ENCODE measurements around the gene PIP4K2A.

Gene PIP4K2A

GRCh38 chr10:22620140-22620857 lies 94.1 kb downstream of the PIP4K2A start:
- peak; percentile 97 for DNase-seq (ENCODE audit: low read depth)

GRCh38 chr10:22619101-22619500 lies 95.3 kb downstream of the PIP4K2A start:
- DNase-seq (ENCODE audit: low read depth) = no peak

GRCh38 chr10:22618078-22618785 lies 96.1 kb downstream of the PIP4K2A start:
- no peak for DNase-seq (ENCODE audit: low read depth)

- DNase-seq (ENCODE audit: low read depth) = no peak
These were observed 96.9 kb downstream of the PIP4K2A start for GRCh38 chr10:22617516-22617915.

GRCh38 chr10:22617051-22617450 lies 97.3 kb downstream of the PIP4K2A start:
- DNase-seq (ENCODE audit: low read depth) = no peak

GRCh38 chr10:22615819-22616499 lies 98.4 kb downstream of the PIP4K2A start:
- DNase-seq (ENCODE audit: low read depth) = no peak

- DNase-seq (ENCODE audit: low read depth) = no peak
These were observed 99.3 kb downstream of the PIP4K2A start for GRCh38 chr10:22615101-22615500.

GRCh38 chr10:22613011-22613410 lies 101.4 kb downstream of the PIP4K2A start:
- no peak for DNase-seq (ENCODE audit: low read depth)

GRCh38 chr10:22612318-22612717 lies 102.1 kb downstream of the PIP4K2A start:
- no peak for DNase-seq (ENCODE audit: low read depth)

GRCh38 chr10:22611425-22612115 lies 102.8 kb downstream of the PIP4K2A start:
- DNase-seq (ENCODE audit: low read depth) = no peak

GRCh38 chr10:22610610-22611009 lies 103.8 kb downstream of the PIP4K2A start:
- no peak for DNase-seq (ENCODE audit: low read depth)

- no peak for DNase-seq (ENCODE audit: low read depth)
These were observed 104.5 kb downstream of the PIP4K2A start for GRCh38 chr10:22609719-22610465.

GRCh38 chr10:22609251-22609650 lies 105.1 kb downstream of the PIP4K2A start:
- no peak for DNase-seq (ENCODE audit: low read depth)

GRCh38 chr10:22607261-22607660 lies 107.1 kb downstream of the PIP4K2A start:
- DNase-seq (ENCODE audit: low read depth) = no peak

- no peak for DNase-seq (ENCODE audit: low read depth)
These were observed 108.2 kb downstream of the PIP4K2A start for GRCh38 chr10:22606164-22606614.

GRCh38 chr10:22605168-22605567 lies 109.2 kb downstream of the PIP4K2A start:
- DNase-seq (ENCODE audit: low read depth) = peak; percentile 76

GRCh38 chr10:22604344-22605126 lies 109.8 kb downstream of the PIP4K2A start:
- no peak for DNase-seq (ENCODE audit: low read depth)

GRCh38 chr10:22603581-22603980 lies 110.8 kb downstream of the PIP4K2A start:
- no peak for DNase-seq (ENCODE audit: low read depth)

- DNase-seq (ENCODE audit: low read depth) = no peak
These were observed 112.8 kb downstream of the PIP4K2A start for GRCh38 chr10:22601618-22602017.

GRCh38 chr10:22599636-22600228 lies 114.6 kb downstream of the PIP4K2A start:
- DNase-seq (ENCODE audit: low read depth) = no peak
